Retinal pigment epithelial cell (primary cell): Measurements from ENCODE around the gene TENT5A.

Source experiments
- DNase-seq: peaks from one replicate; pipeline ENCODE4 v3.0.0-alpha.2; 2010; ENCODE audit warnings: low read depth
- H3K4me3 ChIP-seq: 2 replicates; pipeline ENCODE4 v1.5.1; 2011; ENCODE audit warnings: mild to moderate bottlenecking, low read length, control low read depth, moderate library complexity
- CTCF ChIP-seq: conservative IDR thresholded peaks from 2 replicates; pipeline ENCODE4 v1.5.1; 2011; ENCODE audit warnings: low read depth, low read length, control low read depth, inconsistent platforms

TENT5A gene

DNA sequence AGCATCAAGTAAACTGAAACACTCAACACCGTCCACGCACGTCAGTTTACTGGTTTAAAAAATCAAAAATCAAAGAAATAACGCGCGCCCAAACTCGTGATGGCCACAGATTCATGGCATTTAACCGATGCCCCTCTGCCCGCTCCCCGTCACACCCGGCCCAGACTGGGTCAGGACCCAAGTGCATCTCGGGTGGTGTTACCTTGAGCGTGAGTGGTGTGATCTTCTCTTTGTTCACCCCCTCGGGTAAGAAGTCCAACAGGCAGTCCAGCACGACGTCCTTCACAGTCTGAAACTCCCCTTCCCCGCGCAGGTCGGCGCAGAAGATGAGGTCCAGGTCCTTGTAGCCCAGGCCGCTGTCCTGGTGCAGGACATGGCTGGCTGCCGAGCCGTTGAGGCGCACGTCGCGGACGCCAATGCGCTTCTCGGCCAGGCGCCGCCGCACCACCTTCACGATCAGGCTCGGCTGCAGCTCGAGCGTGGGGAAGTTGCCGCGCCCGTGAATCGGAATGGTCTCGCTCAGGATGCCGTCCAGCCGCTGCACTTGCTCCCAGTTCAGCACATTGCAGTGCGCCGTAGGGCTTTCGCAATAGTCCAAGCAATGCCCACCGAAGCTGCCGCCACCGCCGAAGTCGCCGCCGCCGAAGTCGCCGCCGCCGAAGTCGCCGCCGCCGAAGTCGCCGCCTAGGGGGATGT is 945 bp downstream of the TENT5A start:
- TF ChIP-seq CTCF = peak; percentile 1
- H3K4me3 ChIP-seq = peak overlapping the region; percentile 95
- DNase-seq = no peak

GRCh38 chr6:81750681-81751387 is 1.6 kb downstream of the TENT5A start:
- no peak for TF ChIP-seq CTCF
- peak overlapping the region; percentile 95 for H3K4me3 ChIP-seq
- no peak for DNase-seq

DNA sequence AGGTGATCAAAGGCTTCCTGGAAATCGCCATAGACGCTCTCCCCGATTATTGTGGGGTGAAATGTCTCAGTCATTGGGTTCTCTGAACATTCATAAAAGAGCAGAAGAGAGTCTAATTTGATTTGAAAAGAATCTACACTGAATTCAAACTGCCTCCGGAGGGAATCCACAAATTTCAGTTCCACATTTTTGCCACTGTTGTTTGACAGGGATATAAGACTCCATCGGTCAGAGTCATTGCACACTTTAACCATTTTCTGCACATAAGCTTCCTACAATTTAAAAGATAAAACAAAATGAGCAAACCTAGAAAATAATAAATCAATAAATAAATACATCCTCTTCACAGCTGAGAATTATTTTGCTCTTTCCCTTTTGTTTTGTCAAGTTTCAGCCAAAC is 2.3 kb downstream of the TENT5A start:
- TF ChIP-seq CTCF = no peak
- no peak for DNase-seq
- H3K4me3 ChIP-seq = peak overlapping the region; percentile 95

DNA sequence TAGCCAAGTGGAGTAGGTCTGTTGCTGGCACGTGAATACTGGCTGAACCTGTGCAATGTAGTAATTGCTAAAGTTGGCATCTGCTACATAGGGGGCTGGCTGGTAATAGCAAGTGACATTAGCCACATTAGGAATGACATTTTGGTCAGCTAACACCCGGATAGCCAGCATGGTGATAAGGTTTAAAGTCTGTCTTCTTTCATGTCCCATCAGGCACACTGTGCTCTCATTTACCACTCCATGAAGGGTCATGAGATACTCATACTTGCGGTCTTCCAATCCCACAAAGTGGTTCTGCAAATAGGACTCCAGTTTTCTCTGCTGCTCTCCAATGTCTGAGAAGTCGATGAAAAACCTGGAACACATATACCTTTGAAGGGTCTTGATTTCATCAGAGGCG is 2.8 kb downstream of the TENT5A start:
- no peak for DNase-seq
- TF ChIP-seq CTCF = no peak
- peak overlapping the region; percentile 95 for H3K4me3 ChIP-seq

DNA sequence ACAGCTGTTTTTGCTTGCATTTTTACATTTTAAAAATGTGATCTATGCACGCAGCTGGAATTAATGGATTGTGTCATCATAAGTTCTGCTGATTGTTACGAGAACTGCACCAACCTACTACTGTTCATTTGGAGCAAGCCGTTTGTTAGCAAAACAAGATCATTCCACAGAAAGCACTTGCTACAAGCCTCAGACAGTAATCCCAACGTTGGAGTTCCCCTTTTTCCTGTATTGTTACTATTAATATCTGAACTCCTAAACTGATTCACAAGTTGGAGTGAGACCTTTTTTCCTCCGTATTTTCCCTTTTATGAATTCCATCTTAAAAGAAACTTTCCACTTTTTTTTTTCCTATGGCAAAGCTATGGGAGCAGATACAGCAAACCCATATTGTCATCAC is 3.5 kb downstream of the TENT5A start:
- H3K4me3 ChIP-seq = peak overlapping the region; percentile 95
- no peak for DNase-seq
- TF ChIP-seq CTCF = no peak

DNA sequence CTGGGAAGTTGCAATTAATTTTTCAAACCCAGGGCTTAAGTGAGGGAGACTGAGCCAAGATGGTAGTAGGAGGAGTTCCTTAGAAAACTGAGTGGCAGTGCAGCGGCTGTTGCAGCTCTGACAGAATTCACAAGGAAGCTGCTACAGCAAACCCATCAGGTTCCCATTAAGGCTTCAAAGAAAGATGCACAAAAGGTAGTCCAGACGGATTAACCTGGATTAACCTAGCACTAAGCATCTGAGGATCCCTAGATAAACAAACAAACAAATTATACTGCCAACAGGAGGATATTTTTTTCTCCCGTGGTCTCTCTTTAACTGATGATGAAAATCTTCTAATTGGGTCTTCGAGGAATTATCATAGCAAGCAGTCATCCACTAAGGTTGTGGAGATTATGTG is 5.2 kb downstream of the TENT5A start:
- DNase-seq = no peak
- TF ChIP-seq CTCF = no peak
- H3K4me3 ChIP-seq = peak overlapping the region; percentile 95

DNA sequence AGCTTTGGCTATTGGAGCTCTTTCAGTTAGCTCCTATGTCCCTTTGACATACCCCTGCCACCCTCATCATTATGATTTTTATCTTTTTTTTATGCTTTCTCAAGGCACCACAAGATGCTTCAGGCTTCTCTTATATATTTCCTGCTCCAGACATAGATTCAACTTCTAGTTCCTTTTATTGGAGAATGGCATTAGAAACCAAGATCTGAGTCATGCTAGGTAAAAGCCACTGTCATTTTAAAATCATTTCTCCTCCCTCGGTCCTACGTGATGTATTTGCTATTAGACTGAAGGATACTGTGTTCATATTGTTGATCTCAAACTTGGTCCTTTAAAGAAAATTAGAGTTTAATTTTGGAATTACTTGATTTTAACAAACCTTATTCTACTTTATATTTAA is 8.3 kb downstream of the TENT5A start:
- DNase-seq = no peak
- no peak for TF ChIP-seq CTCF

More for the DNA sequence above, 8.3 kb downstream of the TENT5A start:
- H3K4me3 ChIP-seq = no peak overlapping the region
